ENCODE measurements around the gene INVS. TPM values are rescaled to one million over a fixed set of nuclear protein-coding genes. Genes with fewer than 3 reads are reported as not detected.
A peak's percentile ranks its signal among the peaks of the same experiment; 100 is the strongest.

INVS gene
- total and polyA plus RNA-seq, 2 donors (not counting 3 experiments of a cell fraction or from before 2014, with no cell fraction given): 8.5 to 17.9 TPM

GRCh38 chr9:100315561-100315960 is 216.5 kb downstream of the INVS start:
- Histone ChIP-seq H3K79me2 (ENCODE audit: control insufficient read depth, insufficient read depth, low read length) (peaks cover 10% of the 10 kb centered on the region), H3K4me3 (replicated peaks in 1 of 3; ENCODE audit: insufficient read depth in 1 of 3, low read depth in 1 of 3, low read length in 3 of 3) (no peak overlapping the region), H3K9ac (replicated peaks; ENCODE audit: extremely low read depth, insufficient read depth, low read length) (no peak overlapping the region), H3K4me2 (ENCODE audit: insufficient read depth, low read length) (no peak overlapping the region), H3K4me1 (ENCODE audit: control insufficient read depth, extremely low read depth, insufficient read depth, low read length) (peaks cover 6% of the 10 kb centered on the region), H2AFZ (ENCODE audit: low read depth, low read length) (no peak overlapping the region), H3K27me3 (ENCODE audit: control insufficient read depth in 2 of 2, insufficient read depth in 2 of 2, low read length in 2 of 2) (no peaks in the 10 kb centered on the region), H3K9me1 (replicated peaks; ENCODE audit: control insufficient read depth, extremely low read depth, insufficient read depth, low read length) (no peaks in the 10 kb centered on the region), H3K27ac (ENCODE audit: insufficient read depth, low read depth, low read length) (no peak overlapping the region), H4K20me1 (replicated peaks; ENCODE audit: control insufficient read depth, extremely low read depth, insufficient read depth, low read length) (no peaks in the 10 kb centered on the region), H3K36me3 (ENCODE audit: control insufficient read depth in 2 of 2, extremely low read depth in 1 of 2, insufficient read depth in 2 of 2, low read length in 2 of 2) (peaks cover 0 to 2% of the 10 kb centered on the region in 2 experiments), H3K9me3 (replicated peaks; ENCODE audit: control insufficient read depth, insufficient read depth, low read length) (no peaks in the 10 kb centered on the region)
- no peak for TF ChIP-seq MAX (IDR thresholded peaks at IDR 0.05; ENCODE audit: insufficient read depth, insufficient read length)
- no peak for TF ChIP-seq POLR2AphosphoS5 (IDR thresholded peaks at IDR 0.05; ENCODE audit: insufficient read depth, low read depth, low read length)
- DNase-seq (ENCODE audit: low read depth, low spot score) (no peak), FAIRE-seq (no peak)
- POLR2A ChIA-PET: no interaction called here
- intact Hi-C loops (cut with micrococcal nuclease): no loop called here
- CTCF ChIA-PET: no interaction called here
- dilution Hi-C loops (cut with MboI; ENCODE audit: extremely low pct_ligation_motif_present, low sequenced_read_pairs): no loop called here
- no TSS peak for BruUV-seq (replicated peaks)

- Histone ChIP-seq H3K27ac (ENCODE audit: insufficient read depth, low read depth, low read length) (no peak overlapping the region), H2AFZ (ENCODE audit: low read depth, low read length) (no peak overlapping the region), H3K9me3 (replicated peaks; ENCODE audit: control insufficient read depth, insufficient read depth, low read length) (no peaks in the 10 kb centered on the region), H3K36me3 (ENCODE audit: control insufficient read depth in 2 of 2, extremely low read depth in 1 of 2, insufficient read depth in 2 of 2, low read length in 2 of 2) (peaks cover 0 to 2% of the 10 kb centered on the region in 2 experiments), H3K27me3 (ENCODE audit: control insufficient read depth in 2 of 2, insufficient read depth in 2 of 2, low read length in 2 of 2) (no peaks in the 10 kb centered on the region), H3K4me1 (ENCODE audit: control insufficient read depth, extremely low read depth, insufficient read depth, low read length) (peaks cover 6% of the 10 kb centered on the region), H4K20me1 (replicated peaks; ENCODE audit: control insufficient read depth, extremely low read depth, insufficient read depth, low read length) (no peaks in the 10 kb centered on the region), H3K9ac (replicated peaks; ENCODE audit: extremely low read depth, insufficient read depth, low read length) (no peak overlapping the region), H3K4me2 (ENCODE audit: insufficient read depth, low read length) (peak overlapping the region; percentile 29), H3K79me2 (ENCODE audit: control insufficient read depth, insufficient read depth, low read length) (peaks cover 10% of the 10 kb centered on the region), H3K9me1 (replicated peaks; ENCODE audit: control insufficient read depth, extremely low read depth, insufficient read depth, low read length) (no peaks in the 10 kb centered on the region), H3K4me3 (replicated peaks in 1 of 3; ENCODE audit: insufficient read depth in 1 of 3, low read depth in 1 of 3, low read length in 3 of 3) (no peak overlapping the region)
- FAIRE-seq (no peak), DNase-seq (ENCODE audit: low read depth, low spot score) (no peak)
- intact Hi-C loops (cut with micrococcal nuclease) (no loop called here), dilution Hi-C loops (cut with MboI; ENCODE audit: extremely low pct_ligation_motif_present, low sequenced_read_pairs) (no loop called here)
- CTCF ChIA-PET: no interaction called here
- BruUV-seq (replicated peaks): no TSS peak
- TF ChIP-seq FOS (IDR thresholded peaks at IDR 0.05; ENCODE audit: borderline replicate concordance, insufficient read depth, low read length): peak; percentile 27
- TF ChIP-seq MAX (IDR thresholded peaks at IDR 0.05; ENCODE audit: insufficient read depth, insufficient read length): no peak
- TF ChIP-seq POLR2AphosphoS5 (IDR thresholded peaks at IDR 0.05; ENCODE audit: insufficient read depth, low read depth, low read length): no peak
- no peak for TF ChIP-seq MYC (IDR thresholded peaks at IDR 0.05; ENCODE audit: low read depth, low read length)
- peak; percentile 41 for TF ChIP-seq GATA2 (IDR thresholded peaks at IDR 0.05; ENCODE audit: insufficient read depth, insufficient read length, low read depth, low read length)
- TF ChIP-seq POLR2A (IDR thresholded peaks at IDR 0.05; ENCODE audit: low read depth, low read length): no peak
- TF ChIP-seq JUN (IDR thresholded peaks at IDR 0.05; ENCODE audit: borderline replicate concordance, insufficient read depth, insufficient read length, low read depth): no peak
- no peak for TF ChIP-seq EZH2 (IDR thresholded peaks at IDR 0.05; ENCODE audit: borderline replicate concordance, low read depth, low read length, severe bottlenecking)
- TF ChIP-seq CTCF (IDR thresholded peaks at IDR 0.05; ENCODE audit: extremely low read depth in 1 of 2, insufficient read depth in 1 of 2, low read depth in 1 of 2, low read length in 2 of 2): no peak
- POLR2A ChIA-PET: no interaction called here
Observed at GRCh38 chr9:100317706-100318105, 218.7 kb downstream of the INVS start.
